Daoy (cell line): ENCODE measurements around the gene CNST. TPM values are rescaled to one million over a fixed set of nuclear protein-coding genes. Genes with fewer than 3 reads are reported as not detected.
"Not testable (repeated sequence)": the region's sequence is repeated elsewhere in the genome, so short reads cannot be mapped to it uniquely, and the experiment has no call there.

Source experiments
- DNase-seq: peaks from one replicate; pipeline ENCODE4 v3.0.0-alpha.2; 2015; ENCODE audit warnings: low read depth
- total RNA-seq: library from RNA; depleted of rRNA; stranded (reverse); fragments of >200 nt; shearing (Covaris generic); gene quantifications from 2 replicates; pipeline ENCODE4 v1.2.3, GENCODE V29; 2014

The CNST gene
- total RNA-seq, 1 experiment from 2014 or later = 12.5 TPM

GRCh38 chr1:246583448-246584185, 17.4 kb downstream of the CNST start:
- DNase-seq = no peak

GRCh38 chr1:246587032-246587431, 20.8 kb downstream of the CNST start:
- no peak for DNase-seq

DNA sequence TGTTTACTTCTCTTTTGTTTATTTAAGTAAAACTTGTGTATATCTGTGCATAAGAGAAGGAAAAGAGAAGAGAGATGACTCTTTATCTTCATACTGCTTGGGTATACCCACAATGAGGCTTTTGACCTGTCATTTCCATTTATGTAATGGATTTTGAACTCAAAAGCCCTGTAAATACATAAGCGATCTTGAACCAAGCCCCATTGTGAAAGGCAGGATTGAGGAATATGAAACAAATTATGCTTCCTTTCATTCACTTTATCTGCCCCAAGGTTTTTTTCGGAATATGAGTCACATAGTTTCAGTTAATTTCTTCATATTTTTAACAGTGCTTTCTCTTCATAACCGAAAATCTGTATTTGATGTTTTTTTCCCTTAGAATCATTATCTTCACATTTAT, 21.4 kb downstream of the CNST start:
- DNase-seq = no peak

GRCh38 chr1:246588159-246588721, 22.0 kb downstream of the CNST start:
- peak; percentile 65 for DNase-seq

DNA sequence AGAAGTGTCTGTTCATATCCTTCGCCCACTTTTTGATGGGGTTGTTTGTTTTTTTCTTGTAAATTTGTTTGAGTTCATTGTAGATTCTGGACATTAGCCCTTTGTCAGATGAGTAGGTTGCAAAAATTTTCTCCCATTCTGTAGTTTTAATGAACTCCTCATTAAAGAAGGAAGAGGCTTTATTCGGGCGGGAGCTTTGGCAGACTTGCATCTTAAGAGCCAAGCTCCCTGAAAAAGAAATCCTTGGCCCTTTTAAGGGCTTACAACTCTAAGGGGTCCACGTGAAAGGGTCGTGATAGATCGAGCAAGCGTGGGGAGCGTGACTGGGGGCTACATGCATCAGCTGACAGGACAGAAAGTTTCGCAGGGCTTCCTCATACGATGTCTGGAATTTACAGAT, 23.7 kb downstream of the CNST start:
- DNase-seq = not testable (repeated sequence)

DNA sequence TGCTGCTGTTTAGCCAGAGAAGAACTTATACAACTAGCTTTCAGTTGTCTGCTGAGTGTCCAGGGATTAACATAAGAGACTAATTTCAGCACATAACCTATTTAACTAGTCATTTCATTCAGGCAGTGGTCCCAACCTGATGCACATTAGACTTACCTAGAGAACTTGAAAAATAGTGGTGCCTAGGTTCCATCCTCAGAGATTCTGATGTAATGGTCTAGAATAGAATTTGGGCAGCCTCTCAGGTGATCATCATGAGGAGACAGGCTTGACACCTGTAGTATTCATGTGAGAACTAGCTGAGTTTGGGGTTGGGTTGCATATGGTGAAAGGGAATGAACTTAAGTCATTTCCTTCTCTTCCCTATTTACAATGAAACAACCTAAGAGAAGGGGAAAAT, 24.8 kb downstream of the CNST start:
- DNase-seq = no peak

GRCh38 chr1:246591504-246591903, 25.2 kb downstream of the CNST start:
- DNase-seq = no peak

DNA sequence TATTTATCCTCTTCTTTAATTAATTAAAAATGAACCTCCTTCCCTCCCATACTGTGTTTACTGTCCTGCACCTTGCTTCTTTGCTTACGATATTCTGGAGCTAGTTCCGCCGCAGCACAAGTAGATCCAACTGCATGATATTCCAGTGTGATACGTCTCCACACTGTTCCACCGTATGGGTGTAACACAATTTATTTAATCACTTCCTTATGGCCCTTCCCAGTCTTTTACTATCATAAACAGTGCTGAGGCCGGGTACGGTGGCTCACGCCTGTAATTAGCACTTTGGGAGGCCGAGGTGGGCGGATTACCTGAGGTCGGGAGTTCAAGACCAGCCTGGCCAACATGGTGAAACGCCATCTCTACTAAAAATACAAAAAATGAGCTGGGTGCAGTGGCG, 25.7 kb downstream of the CNST start:
- DNase-seq = no peak

DNA sequence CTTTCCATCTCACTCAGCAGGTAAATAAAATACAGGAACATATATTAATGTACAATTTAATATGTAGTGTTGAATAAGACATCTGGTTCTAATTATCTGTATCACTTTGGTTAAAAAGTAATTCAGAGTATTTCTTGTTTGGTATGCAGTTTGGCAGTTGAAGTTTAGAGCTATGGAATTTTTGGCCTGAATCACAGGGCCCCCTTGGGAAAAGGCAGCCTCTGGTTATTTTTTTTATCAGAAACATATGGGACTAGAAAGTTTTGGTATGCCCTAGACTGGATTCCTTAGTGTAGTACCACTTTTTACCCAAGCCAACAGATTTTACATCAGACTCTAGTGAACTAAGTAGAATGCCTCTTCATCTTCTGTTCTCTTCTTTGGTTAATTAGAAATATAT, 26.4 kb downstream of the CNST start:
- peak; percentile 49 for DNase-seq

GRCh38 chr1:246595146-246595545, 28.9 kb downstream of the CNST start:
- DNase-seq = no peak

DNA sequence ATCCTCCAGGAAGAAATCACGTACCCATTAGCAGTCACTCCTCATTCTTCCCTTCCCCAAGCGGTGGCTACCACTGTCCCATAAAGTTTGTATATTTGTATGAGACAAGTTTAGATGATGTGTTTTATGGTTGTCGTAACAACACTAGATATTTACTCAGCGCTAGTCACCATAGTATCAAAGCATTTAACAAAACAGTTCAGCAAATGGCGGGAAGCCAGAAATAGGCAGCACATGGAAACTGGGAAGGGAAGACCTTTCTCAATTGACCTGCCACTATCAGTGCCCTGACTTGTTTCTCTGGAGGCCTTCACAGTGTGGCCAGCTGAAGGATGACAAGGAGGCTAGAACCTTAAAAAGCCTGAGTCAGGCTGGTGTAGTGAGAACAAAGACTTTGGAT, 31.1 kb downstream of the CNST start:
- peak; percentile 65 for DNase-seq

GRCh38 chr1:246597971-246598370, 31.7 kb downstream of the CNST start:
- DNase-seq = no peak

GRCh38 chr1:246599315-246599714, 33.1 kb downstream of the CNST start:
- DNase-seq = no peak

DNA sequence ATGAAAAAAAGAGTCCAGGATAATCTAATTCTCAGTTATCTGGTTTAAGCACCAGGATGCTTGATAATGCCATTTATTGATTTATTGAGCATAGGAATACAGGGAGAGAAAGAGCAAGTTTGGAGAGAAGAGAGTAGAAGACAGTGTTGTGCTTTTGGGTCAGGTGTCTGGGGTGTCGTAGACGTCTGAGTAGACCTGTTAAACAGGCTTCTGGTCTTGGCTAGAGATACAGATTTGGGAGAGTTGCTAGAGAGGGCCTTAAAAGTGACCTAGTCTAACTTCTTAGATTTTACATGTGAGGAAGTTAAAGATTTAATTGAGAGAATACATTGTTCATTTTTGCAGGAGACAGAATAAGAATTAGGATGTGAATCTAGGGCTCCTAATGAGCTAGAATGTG, 34.3 kb downstream of the CNST start:
- DNase-seq = no peak

GRCh38 chr1:246602194-246602593, 35.9 kb downstream of the CNST start:
- no peak for DNase-seq

GRCh38 chr1:246605231-246605630, 39.0 kb downstream of the CNST start:
- not testable (repeated sequence) for DNase-seq

- DNase-seq = no peak
These were observed 41.2 kb downstream of the CNST start for GRCh38 chr1:246607462-246607861.

GRCh38 chr1:246608616-246609376, 42.5 kb downstream of the CNST start:
- peak; percentile 89 for DNase-seq

GRCh38 chr1:246609632-246610031, 43.4 kb downstream of the CNST start:
- no peak for DNase-seq

- DNase-seq = no peak
These were observed 47.0 kb downstream of the CNST start for GRCh38 chr1:246613096-246613758.

DNA sequence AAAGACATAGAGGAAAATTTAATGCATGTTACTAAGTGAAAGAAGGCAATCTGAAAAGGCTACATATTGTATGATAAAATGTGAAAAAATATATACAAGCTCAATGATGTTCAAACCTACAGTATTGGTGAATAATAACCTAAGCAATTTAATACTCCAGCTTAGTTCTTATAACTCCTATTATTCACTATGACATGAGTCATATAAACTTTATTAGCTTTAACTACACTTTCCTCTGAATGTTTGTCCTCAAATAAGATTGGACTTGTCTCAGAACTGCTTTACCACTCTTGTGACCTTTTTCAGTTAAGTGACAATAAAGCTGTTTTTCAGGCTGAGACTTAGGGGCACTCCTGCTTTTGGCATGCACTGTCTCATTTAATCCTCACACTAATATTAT, 50.9 kb downstream of the CNST start:
- no peak for DNase-seq

DNA sequence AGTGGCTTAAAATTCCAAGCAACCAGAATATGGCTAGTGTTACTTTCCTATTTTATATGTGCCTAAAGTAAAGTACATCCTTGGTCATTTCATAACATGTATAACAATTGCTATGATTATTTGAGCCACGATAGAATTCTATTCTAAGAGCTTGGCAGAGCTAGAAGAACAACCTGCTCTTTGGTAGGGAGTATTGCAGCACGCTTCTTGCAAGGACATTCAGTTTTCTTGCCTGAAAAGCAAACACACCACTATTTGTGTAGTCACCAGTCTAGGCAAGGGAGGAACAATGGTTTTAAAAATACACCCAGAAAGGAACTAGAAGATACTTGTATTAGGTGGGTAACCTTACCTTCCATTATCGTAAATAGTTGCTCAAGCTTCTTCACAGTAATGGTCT, 51.5 kb downstream of the CNST start:
- no peak for DNase-seq
